ENCODE results near the gene CADM2. TPM values are rescaled to one million over a fixed set of nuclear protein-coding genes. Genes with fewer than 3 reads are reported as not detected.

The CADM2 gene
- total RNA-seq, 1 experiment from 2014 or later: not detected

GRCh38 chr3:85800676-85801075 is 841.9 kb downstream of the CADM2 start:
- DNase-seq: no peak
- H3K9ac ChIP-seq (ENCODE audit: low read length): no peak overlapping the region
- no peak overlapping the region for H3K4me2 ChIP-seq (ENCODE audit: low read depth, low read length, poor library complexity, severe bottlenecking)
- no peak overlapping the region for H3K4me3 ChIP-seq (ENCODE audit: low read length)
- no peaks in the 10 kb centered on the region for H3K79me2 ChIP-seq (ENCODE audit: low read length)
- no peak overlapping the region for H2AFZ ChIP-seq (ENCODE audit: low read length)
- no peaks in the 10 kb centered on the region for H3K27me3 ChIP-seq (ENCODE audit: low read length)
- H3K9me2 ChIP-seq (replicated peaks; ENCODE audit: insufficient read depth, low read length): no peaks in the 10 kb centered on the region
- no peak overlapping the region for H3K27ac ChIP-seq (ENCODE audit: low read length)
- H3K36me3 ChIP-seq (ENCODE audit: insufficient read depth, low read length): no peaks in the 10 kb centered on the region
- no peaks in the 10 kb centered on the region for H4K20me1 ChIP-seq (ENCODE audit: insufficient read depth, low read depth, low read length)
- no peaks in the 10 kb centered on the region for H3K4me1 ChIP-seq (ENCODE audit: low read length)
- no peaks in the 10 kb centered on the region; the same call in 1 of the 2 replicates for H3K9me3 ChIP-seq (ENCODE audit: low read length)

DNA sequence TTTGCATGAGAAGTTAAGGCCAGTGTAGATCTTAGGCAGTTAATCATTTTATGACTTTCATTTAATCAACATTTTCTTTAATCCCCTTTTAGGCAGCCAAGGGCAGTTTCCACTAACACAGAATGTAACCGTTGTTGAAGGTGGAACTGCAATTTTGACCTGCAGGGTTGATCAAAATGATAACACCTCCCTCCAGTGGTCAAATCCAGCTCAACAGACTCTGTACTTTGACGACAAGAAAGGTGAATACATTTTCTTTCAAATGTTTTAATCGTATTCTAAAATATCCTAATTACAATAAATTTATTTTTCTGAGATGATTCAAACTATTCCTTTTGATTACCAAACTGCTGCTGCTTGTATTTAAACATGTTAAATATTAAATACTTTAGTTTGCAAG is 843.2 kb downstream of the CADM2 start:
- Histone ChIP-seq H3K4me3 (ENCODE audit: low read length) (no peak overlapping the region), H3K27me3 (ENCODE audit: low read length) (no peaks in the 10 kb centered on the region), H4K20me1 (ENCODE audit: insufficient read depth, low read depth, low read length) (no peaks in the 10 kb centered on the region), H3K4me1 (ENCODE audit: low read length) (no peaks in the 10 kb centered on the region), H3K27ac (ENCODE audit: low read length) (no peak overlapping the region), H2AFZ (ENCODE audit: low read length) (no peak overlapping the region), H3K79me2 (ENCODE audit: low read length) (no peaks in the 10 kb centered on the region), H3K4me2 (ENCODE audit: low read depth, low read length, poor library complexity, severe bottlenecking) (no peak overlapping the region), H3K9me2 (replicated peaks; ENCODE audit: insufficient read depth, low read length) (no peaks in the 10 kb centered on the region), H3K9me3 (ENCODE audit: low read length) (peaks cover 3% of the 10 kb centered on the region), H3K9ac (ENCODE audit: low read length) (no peak overlapping the region), H3K36me3 (ENCODE audit: insufficient read depth, low read length) (no peaks in the 10 kb centered on the region)
- peak; percentile 44 for DNase-seq

GRCh38 chr3:85808755-85809154 is 850.0 kb downstream of the CADM2 start:
- no peak overlapping the region for H2AFZ ChIP-seq (ENCODE audit: low read length)
- H3K27ac ChIP-seq (ENCODE audit: low read length): no peak overlapping the region
- H3K79me2 ChIP-seq (ENCODE audit: low read length): no peaks in the 10 kb centered on the region
- H3K4me3 ChIP-seq (ENCODE audit: low read length): no peak overlapping the region
- no peak overlapping the region for H3K9ac ChIP-seq (ENCODE audit: low read length)
- no peak for DNase-seq
- no peak overlapping the region for H3K4me2 ChIP-seq (ENCODE audit: low read depth, low read length, poor library complexity, severe bottlenecking)
- H3K4me1 ChIP-seq (ENCODE audit: low read length): no peaks in the 10 kb centered on the region
- H4K20me1 ChIP-seq (ENCODE audit: insufficient read depth, low read depth, low read length): no peaks in the 10 kb centered on the region
- H3K27me3 ChIP-seq (ENCODE audit: low read length): no peaks in the 10 kb centered on the region
- peaks cover 8% of the 10 kb centered on the region for H3K9me3 ChIP-seq (ENCODE audit: low read length)
- no peaks in the 10 kb centered on the region for H3K9me2 ChIP-seq (replicated peaks; ENCODE audit: insufficient read depth, low read length)
- H3K36me3 ChIP-seq (ENCODE audit: insufficient read depth, low read length): no peaks in the 10 kb centered on the region

DNA sequence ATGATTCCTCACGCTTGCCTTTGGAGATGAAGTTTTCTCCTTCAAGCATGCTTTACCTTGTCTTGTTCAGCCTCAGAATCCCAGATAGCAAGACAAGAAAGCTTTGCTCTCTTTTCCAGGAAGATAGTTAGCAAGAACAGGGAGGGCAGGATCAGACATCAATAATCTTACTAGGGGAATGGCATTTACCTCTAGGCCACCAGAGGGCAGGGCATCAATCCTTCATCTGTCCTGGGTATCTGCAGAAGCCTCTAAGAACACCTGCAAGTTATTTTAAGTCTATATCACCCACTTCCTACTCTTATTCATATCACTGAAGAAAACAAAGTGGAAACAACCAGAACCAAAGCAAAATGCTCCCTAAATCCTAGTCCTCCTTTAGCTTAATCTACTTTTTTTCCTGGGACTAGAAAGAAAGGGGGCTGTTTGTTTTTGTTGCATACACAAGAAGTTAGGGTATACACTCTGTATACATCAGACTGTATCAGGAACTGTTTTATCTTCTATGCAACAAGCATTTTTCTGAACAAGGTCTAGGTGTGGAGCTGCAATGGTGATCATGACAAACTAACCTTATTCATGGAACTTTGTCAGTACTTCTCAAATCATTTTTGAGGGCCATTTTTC is 862.5 kb downstream of the CADM2 start:
- Histone ChIP-seq H3K9me2 (replicated peaks; ENCODE audit: insufficient read depth, low read length) (no peaks in the 10 kb centered on the region; the same call in 1 of the 2 replicates), H3K27ac (ENCODE audit: low read length) (no peak overlapping the region), H3K79me2 (ENCODE audit: low read length) (no peaks in the 10 kb centered on the region), H4K20me1 (ENCODE audit: insufficient read depth, low read depth, low read length) (no peaks in the 10 kb centered on the region), H3K9me3 (ENCODE audit: low read length) (0 out of 2 replicates have a peak, but pooled peaks cover 5% of the 10 kb centered on the region), H3K36me3 (ENCODE audit: insufficient read depth, low read length) (no peaks in the 10 kb centered on the region), H2AFZ (ENCODE audit: low read length) (no peak overlapping the region), H3K4me3 (ENCODE audit: low read length) (no peak overlapping the region), H3K27me3 (ENCODE audit: low read length) (no peaks in the 10 kb centered on the region), H3K4me1 (ENCODE audit: low read length) (no peaks in the 10 kb centered on the region), H3K9ac (ENCODE audit: low read length) (no peak overlapping the region), H3K4me2 (ENCODE audit: low read depth, low read length, poor library complexity, severe bottlenecking) (no peak overlapping the region)
- peak; percentile 73 for DNase-seq

GRCh38 chr3:85835857-85836440 is 877.2 kb downstream of the CADM2 start:
- Histone ChIP-seq H3K9ac (ENCODE audit: low read length) (no peak overlapping the region), H3K4me1 (ENCODE audit: low read length) (no peaks in the 10 kb centered on the region), H3K27me3 (ENCODE audit: low read length) (no peaks in the 10 kb centered on the region), H3K27ac (ENCODE audit: low read length) (no peak overlapping the region), H3K79me2 (ENCODE audit: low read length) (no peaks in the 10 kb centered on the region), H3K9me2 (replicated peaks; ENCODE audit: insufficient read depth, low read length) (no peaks in the 10 kb centered on the region), H3K4me2 (ENCODE audit: low read depth, low read length, poor library complexity, severe bottlenecking) (no peak overlapping the region), H4K20me1 (ENCODE audit: insufficient read depth, low read depth, low read length) (no peaks in the 10 kb centered on the region), H2AFZ (ENCODE audit: low read length) (no peak overlapping the region), H3K36me3 (ENCODE audit: insufficient read depth, low read length) (no peaks in the 10 kb centered on the region), H3K9me3 (ENCODE audit: low read length) (peaks cover 20% of the 10 kb centered on the region), H3K4me3 (ENCODE audit: low read length) (no peak overlapping the region)
- no peak for DNase-seq

GRCh38 chr3:85837402-85837801 is 878.6 kb downstream of the CADM2 start:
- H3K4me1 ChIP-seq (ENCODE audit: low read length): no peaks in the 10 kb centered on the region
- H3K9ac ChIP-seq (ENCODE audit: low read length): no peak overlapping the region
- H2AFZ ChIP-seq (ENCODE audit: low read length): no peak overlapping the region
- peaks cover 14% of the 10 kb centered on the region for H3K9me3 ChIP-seq (ENCODE audit: low read length)
- no peak overlapping the region for H3K27ac ChIP-seq (ENCODE audit: low read length)
- no peaks in the 10 kb centered on the region for H3K36me3 ChIP-seq (ENCODE audit: insufficient read depth, low read length)
- no peak for DNase-seq
- H3K4me3 ChIP-seq (ENCODE audit: low read length): no peak overlapping the region
- H3K4me2 ChIP-seq (ENCODE audit: low read depth, low read length, poor library complexity, severe bottlenecking): no peak overlapping the region
- H4K20me1 ChIP-seq (ENCODE audit: insufficient read depth, low read depth, low read length): no peaks in the 10 kb centered on the region
- no peaks in the 10 kb centered on the region for H3K27me3 ChIP-seq (ENCODE audit: low read length)
- H3K9me2 ChIP-seq (replicated peaks; ENCODE audit: insufficient read depth, low read length): no peaks in the 10 kb centered on the region
- no peaks in the 10 kb centered on the region for H3K79me2 ChIP-seq (ENCODE audit: low read length)

- no peaks in the 10 kb centered on the region for H3K36me3 ChIP-seq (ENCODE audit: insufficient read depth, low read length)
- no peaks in the 10 kb centered on the region for H3K27me3 ChIP-seq (ENCODE audit: low read length)
- no peak overlapping the region for H2AFZ ChIP-seq (ENCODE audit: low read length)
Observed at GRCh38 chr3:85838921-85839320, 880.1 kb downstream of the CADM2 start.

GRCh38 chr3:85842081-85842480 is 883.3 kb downstream of the CADM2 start:
- no peaks in the 10 kb centered on the region for H4K20me1 ChIP-seq (ENCODE audit: insufficient read depth, low read depth, low read length)
- no peak overlapping the region for H3K4me3 ChIP-seq (ENCODE audit: low read length)
- H2AFZ ChIP-seq (ENCODE audit: low read length): no peak overlapping the region
- H3K27ac ChIP-seq (ENCODE audit: low read length): no peak overlapping the region
- DNase-seq: no peak
- H3K36me3 ChIP-seq (ENCODE audit: insufficient read depth, low read length): no peaks in the 10 kb centered on the region
- H3K79me2 ChIP-seq (ENCODE audit: low read length): no peaks in the 10 kb centered on the region
- no peaks in the 10 kb centered on the region for H3K4me1 ChIP-seq (ENCODE audit: low read length)
- no peak overlapping the region for H3K4me2 ChIP-seq (ENCODE audit: low read depth, low read length, poor library complexity, severe bottlenecking)
- H3K9ac ChIP-seq (ENCODE audit: low read length): no peak overlapping the region
- H3K27me3 ChIP-seq (ENCODE audit: low read length): no peaks in the 10 kb centered on the region
- no peaks in the 10 kb centered on the region for H3K9me2 ChIP-seq (replicated peaks; ENCODE audit: insufficient read depth, low read length)
- H3K9me3 ChIP-seq (ENCODE audit: low read length): peaks cover 5% of the 10 kb centered on the region

More at GRCh38 chr3:85838921-85839320, 880.1 kb downstream of the CADM2 start:
- no peak overlapping the region for H3K9ac ChIP-seq (ENCODE audit: low read length)
- H3K4me2 ChIP-seq (ENCODE audit: low read depth, low read length, poor library complexity, severe bottlenecking): no peak overlapping the region
- no peaks in the 10 kb centered on the region for H3K79me2 ChIP-seq (ENCODE audit: low read length)
- DNase-seq: no peak
- no peak overlapping the region for H3K27ac ChIP-seq (ENCODE audit: low read length)
- H3K9me2 ChIP-seq (replicated peaks; ENCODE audit: insufficient read depth, low read length): no peaks in the 10 kb centered on the region
- H3K4me1 ChIP-seq (ENCODE audit: low read length): no peaks in the 10 kb centered on the region
- no peak overlapping the region for H3K4me3 ChIP-seq (ENCODE audit: low read length)
- peaks cover 10% of the 10 kb centered on the region for H3K9me3 ChIP-seq (ENCODE audit: low read length)
- H4K20me1 ChIP-seq (ENCODE audit: insufficient read depth, low read depth, low read length): no peaks in the 10 kb centered on the region

Data from Karpas-422 (cell line).